ENCODE data around the gene XRCC5.

The XRCC5 gene

DNA sequence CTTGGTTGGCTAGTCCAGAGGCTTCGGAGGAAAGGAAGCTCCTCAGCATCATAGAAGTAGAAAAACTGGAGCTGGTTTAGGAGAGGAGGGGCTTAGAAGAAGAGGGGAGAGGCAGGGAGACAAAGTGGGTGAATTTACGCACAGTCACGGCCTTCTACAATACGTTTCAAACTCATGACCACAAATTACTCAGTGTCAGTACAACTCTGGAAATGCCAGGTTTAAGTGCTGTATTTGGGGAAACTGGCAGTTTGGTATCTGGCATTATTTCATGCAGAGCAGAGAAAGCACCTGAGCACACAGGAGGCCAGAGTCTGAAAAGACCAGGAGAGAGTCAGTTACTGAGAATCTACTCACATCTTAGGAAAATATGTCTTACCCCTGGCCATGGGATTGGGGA, 55.4 kb downstream of the XRCC5 start:
- Mint-ChIP-seq H3K27ac (no peak overlapping the region), H3K4me1 (peaks cover 4% of the 10 kb centered on the region), H3K36me3 (peaks cover 37% of the 10 kb centered on the region), H3K9me3 (no peaks in the 10 kb centered on the region), H3K4me3 (no peak overlapping the region), H3K27me3 (no peaks in the 10 kb centered on the region)
- no peak for ATAC-seq (ENCODE audit: low read depth)
- DNase-seq (ENCODE audit: low spot score in 2 of 2), result no peak

GRCh38 chr2:216165711-216166110, 56.6 kb downstream of the XRCC5 start:
- peaks cover 4% of the 10 kb centered on the region for H3K4me1 Mint-ChIP-seq
- DNase-seq (ENCODE audit: low spot score in 2 of 2) (no peak), ATAC-seq (ENCODE audit: low read depth) (no peak)
- H3K9me3 Mint-ChIP-seq, result no peaks in the 10 kb centered on the region
- no peaks in the 10 kb centered on the region for H3K27me3 Mint-ChIP-seq
- H3K4me3 Mint-ChIP-seq, result no peak overlapping the region
- H3K27ac Mint-ChIP-seq, result peak overlapping the region; percentile 10
- peaks cover 38% of the 10 kb centered on the region for H3K36me3 Mint-ChIP-seq

GRCh38 chr2:216169087-216169486, 59.9 kb downstream of the XRCC5 start:
- H3K27ac Mint-ChIP-seq, result no peak overlapping the region
- H3K4me3 Mint-ChIP-seq, result no peak overlapping the region
- no peaks in the 10 kb centered on the region for H3K27me3 Mint-ChIP-seq
- peaks cover 7% of the 10 kb centered on the region for H3K4me1 Mint-ChIP-seq
- no peaks in the 10 kb centered on the region for H3K9me3 Mint-ChIP-seq
- no peak for DNase-seq (ENCODE audit: low spot score in 2 of 2)
- H3K36me3 Mint-ChIP-seq, result peaks cover 29% of the 10 kb centered on the region
- no peak for ATAC-seq (ENCODE audit: low read depth)

DNA sequence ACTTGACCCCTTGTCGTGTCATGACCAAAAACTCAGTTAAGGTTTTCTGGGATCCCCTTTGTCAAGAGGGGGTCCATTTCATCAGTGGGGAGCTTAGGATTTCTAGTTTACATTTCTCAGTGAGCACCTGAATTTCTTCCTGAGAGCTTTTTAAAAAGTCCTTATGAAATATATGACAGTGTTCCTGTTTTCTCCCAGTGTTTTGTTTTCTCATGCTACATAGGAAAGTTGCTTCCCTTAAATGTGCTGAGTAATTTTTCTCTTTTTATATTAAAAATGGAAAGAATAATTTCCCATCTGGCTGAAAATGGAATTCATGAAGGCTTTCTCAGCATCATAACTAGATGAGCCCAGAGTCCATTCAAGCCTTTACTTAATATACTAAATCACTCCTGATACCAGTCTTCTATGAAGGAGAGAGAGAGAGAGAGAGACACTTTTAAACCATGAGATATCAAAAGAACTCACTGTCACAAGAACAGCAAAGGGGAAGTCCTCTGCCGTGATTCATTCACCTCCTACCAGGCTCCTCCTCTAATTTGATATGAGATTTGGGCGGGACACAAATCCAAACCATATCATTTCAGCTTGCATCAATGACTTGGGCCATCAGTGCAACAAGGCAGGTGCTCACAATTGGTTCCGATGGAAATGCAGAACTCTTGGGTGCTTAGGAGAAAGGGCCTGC, 61.1 kb downstream of the XRCC5 start:
- Mint-ChIP-seq H3K9me3 (peaks cover 1% of the 10 kb centered on the region), H3K36me3 (peaks cover 31% of the 10 kb centered on the region), H3K4me3 (no peak overlapping the region), H3K27me3 (no peaks in the 10 kb centered on the region), H3K4me1 (peaks cover 12% of the 10 kb centered on the region), H3K27ac (peak overlapping the region; percentile 58)
- DNase-seq (ENCODE audit: low spot score in 2 of 2) (no peak), ATAC-seq (ENCODE audit: low read depth) (no peak)

DNA sequence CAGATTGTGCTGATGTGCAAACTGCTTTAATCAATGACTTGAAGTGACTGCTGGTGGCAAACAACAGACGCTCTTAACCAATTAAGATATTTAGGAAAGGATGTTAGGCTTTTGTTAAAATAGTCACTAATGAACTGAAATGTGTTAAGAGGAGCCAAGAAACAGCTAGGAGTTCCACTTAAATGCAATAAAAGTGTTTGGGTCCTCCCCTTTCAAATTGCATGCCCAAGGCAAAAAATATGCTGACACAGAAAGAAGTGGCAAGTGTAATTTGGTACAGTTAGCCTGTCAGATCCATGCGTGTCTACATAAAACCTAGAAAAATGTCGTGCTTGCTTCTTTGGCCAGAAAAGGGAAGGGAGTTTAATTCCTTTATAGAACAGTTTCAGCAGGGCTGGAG, 61.9 kb downstream of the XRCC5 start:
- no peak for ATAC-seq (ENCODE audit: low read depth)
- peaks cover 1% of the 10 kb centered on the region for H3K9me3 Mint-ChIP-seq

GRCh38 chr2:216172493-216172892, 63.3 kb downstream of the XRCC5 start:
- no peak for DNase-seq (ENCODE audit: low spot score in 2 of 2)
- Mint-ChIP-seq H3K36me3 (peaks cover 37% of the 10 kb centered on the region), H3K9me3 (peaks cover 1% of the 10 kb centered on the region), H3K4me1 (peaks cover 15% of the 10 kb centered on the region), H3K27me3 (no peaks in the 10 kb centered on the region), H3K4me3 (no peak overlapping the region), H3K27ac (no peak overlapping the region)
- ATAC-seq (ENCODE audit: low read depth), result no peak

More for the DNA sequence above, 61.9 kb downstream of the XRCC5 start:
- Mint-ChIP-seq H3K4me3 (no peak overlapping the region), H3K27ac (peak overlapping the region; percentile 58), H3K4me1 (peaks cover 13% of the 10 kb centered on the region), H3K27me3 (no peaks in the 10 kb centered on the region), H3K36me3 (peaks cover 37% of the 10 kb centered on the region)
- DNase-seq (ENCODE audit: low spot score in 2 of 2), result no peak

DNA sequence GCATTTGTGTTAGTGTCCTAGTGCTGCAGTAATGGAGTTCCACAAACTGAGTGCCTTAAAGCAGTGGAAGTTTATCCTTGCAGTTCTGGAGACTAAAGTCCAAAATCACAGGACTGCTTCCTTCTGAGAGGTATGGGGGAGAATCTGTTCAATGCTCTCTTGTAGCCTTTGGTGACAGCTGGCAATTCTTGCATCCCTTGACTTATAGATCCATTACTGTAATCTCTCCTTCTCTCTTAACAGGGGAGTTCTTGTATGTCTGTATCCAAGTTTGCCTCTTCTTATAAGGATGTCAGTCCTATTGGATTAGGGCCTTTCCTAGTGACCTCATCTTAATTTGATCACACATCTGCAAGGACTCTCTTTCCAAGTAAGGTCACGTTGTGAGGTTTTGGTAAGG, 69.9 kb downstream of the XRCC5 start:
- no peak for ATAC-seq (ENCODE audit: low read depth)
- Mint-ChIP-seq H3K27ac (peak overlapping the region; percentile 46), H3K4me1 (peaks cover 40% of the 10 kb centered on the region)

GRCh38 chr2:216181351-216181750, 72.2 kb downstream of the XRCC5 start:
- DNase-seq (ENCODE audit: low spot score in 2 of 2) (no peak), ATAC-seq (ENCODE audit: low read depth) (no peak)
- H3K27ac Mint-ChIP-seq, result peak overlapping the region; percentile 35
- H3K27me3 Mint-ChIP-seq, result no peaks in the 10 kb centered on the region
- H3K4me3 Mint-ChIP-seq, result no peak overlapping the region
- H3K36me3 Mint-ChIP-seq, result peaks cover 25% of the 10 kb centered on the region
- peaks cover 47% of the 10 kb centered on the region for H3K4me1 Mint-ChIP-seq
- no peaks in the 10 kb centered on the region for H3K9me3 Mint-ChIP-seq

More for the DNA sequence above, 69.9 kb downstream of the XRCC5 start:
- Mint-ChIP-seq H3K9me3 (peaks cover 1% of the 10 kb centered on the region), H3K36me3 (peaks cover 35% of the 10 kb centered on the region), H3K4me3 (no peak overlapping the region), H3K27me3 (no peaks in the 10 kb centered on the region)
- DNase-seq (ENCODE audit: low spot score in 2 of 2), result no peak

DNA sequence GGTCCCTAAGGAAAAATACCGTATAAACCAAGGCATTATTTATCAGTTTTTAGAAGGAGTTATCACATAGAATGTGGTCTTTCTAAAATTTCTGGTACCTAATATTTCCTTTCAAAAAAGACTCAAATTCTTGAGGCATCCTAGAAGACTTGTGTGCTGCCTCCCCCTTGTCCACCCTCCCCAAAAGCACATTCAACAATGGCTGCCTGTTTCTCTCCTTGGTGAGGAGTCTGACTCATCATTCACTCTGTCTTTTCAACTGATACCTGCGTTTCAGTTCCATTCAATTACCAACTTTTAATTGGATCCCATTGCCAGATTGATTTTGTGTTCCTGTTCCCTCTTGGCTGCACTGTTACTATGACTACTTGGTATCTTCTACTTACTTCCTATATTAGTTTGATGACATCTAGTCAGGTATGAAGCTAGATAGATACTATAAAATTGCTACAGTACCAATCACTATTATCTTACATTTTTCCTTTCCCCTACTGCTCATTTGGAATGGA, 72.9 kb downstream of the XRCC5 start:
- Mint-ChIP-seq H3K4me1 (peaks cover 46% of the 10 kb centered on the region), H3K27ac (peak overlapping the region; percentile 35), H3K9me3 (no peaks in the 10 kb centered on the region), H3K4me3 (no peak overlapping the region), H3K36me3 (peaks cover 24% of the 10 kb centered on the region), H3K27me3 (no peaks in the 10 kb centered on the region)
- peak; percentile 19 for ATAC-seq (ENCODE audit: low read depth)
- no peak for DNase-seq (ENCODE audit: low spot score in 2 of 2)

DNA sequence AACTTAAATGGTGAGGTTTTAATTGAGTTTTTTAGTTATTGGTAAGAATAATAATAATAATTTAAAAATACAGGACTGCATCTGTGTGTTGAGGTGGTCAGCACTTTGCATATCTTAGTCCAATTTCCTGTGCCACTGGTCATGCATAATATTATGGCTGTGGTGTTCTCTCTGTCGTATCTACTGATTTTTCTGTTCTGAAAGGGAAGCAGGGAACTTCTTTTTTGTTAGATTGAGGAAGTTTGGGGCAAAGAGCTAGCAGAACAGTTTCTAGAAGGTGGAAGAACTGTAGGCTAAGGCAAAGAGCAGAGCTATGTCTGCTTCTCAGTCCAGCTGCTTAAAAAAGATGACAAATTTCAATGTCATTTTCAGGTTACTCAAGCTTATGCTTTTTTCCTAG, 74.3 kb downstream of the XRCC5 start:
- Mint-ChIP-seq H3K4me3 (peak overlapping the region; percentile 34), H3K36me3 (peaks cover 29% of the 10 kb centered on the region)
- peak; percentile 86 for ATAC-seq (ENCODE audit: low read depth)

DNA sequence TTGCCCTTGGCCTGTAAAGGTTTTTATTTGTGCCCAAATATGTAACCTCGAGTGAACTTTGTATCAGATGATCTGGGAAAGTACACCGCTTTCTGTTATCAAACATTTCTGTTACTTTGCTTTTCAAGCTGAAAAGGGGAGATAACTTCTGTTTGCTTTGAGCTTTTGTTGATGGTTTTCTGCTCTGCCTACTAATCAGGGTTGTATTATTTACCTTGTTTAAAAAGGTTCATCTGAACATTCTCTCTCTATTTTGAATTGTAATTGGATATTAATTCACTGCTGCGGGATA, 79.4 kb downstream of the XRCC5 start:
- Mint-ChIP-seq H3K27ac (peak overlapping the region; percentile 38), H3K4me3 (no peak overlapping the region), H3K36me3 (peaks cover 27% of the 10 kb centered on the region), H3K27me3 (no peaks in the 10 kb centered on the region), H3K4me1 (peaks cover 33% of the 10 kb centered on the region), H3K9me3 (no peaks in the 10 kb centered on the region)
- ATAC-seq (ENCODE audit: low read depth), result no peak
- no peak for DNase-seq (ENCODE audit: low spot score in 2 of 2)

More for the DNA sequence above, 74.3 kb downstream of the XRCC5 start:
- peaks cover 52% of the 10 kb centered on the region for H3K4me1 Mint-ChIP-seq
- peak in 1 of 2 donors; percentile 10 for DNase-seq (ENCODE audit: low spot score in 2 of 2)
- peak overlapping the region; percentile 89 for H3K27ac Mint-ChIP-seq
- no peaks in the 10 kb centered on the region for H3K27me3 Mint-ChIP-seq
- H3K9me3 Mint-ChIP-seq, result no peaks in the 10 kb centered on the region

GRCh38 chr2:216188956-216189355, 79.8 kb downstream of the XRCC5 start:
- peak overlapping the region; percentile 38 for H3K27ac Mint-ChIP-seq
- H3K27me3 Mint-ChIP-seq, result no peaks in the 10 kb centered on the region
- DNase-seq (ENCODE audit: low spot score in 2 of 2), result no peak
- peaks cover 29% of the 10 kb centered on the region for H3K4me1 Mint-ChIP-seq
- no peaks in the 10 kb centered on the region for H3K9me3 Mint-ChIP-seq
- H3K4me3 Mint-ChIP-seq, result no peak overlapping the region
- H3K36me3 Mint-ChIP-seq, result peaks cover 31% of the 10 kb centered on the region
- no peak for ATAC-seq (ENCODE audit: low read depth)

GRCh38 chr2:216189410-216189809, 80.3 kb downstream of the XRCC5 start:
- H3K36me3 Mint-ChIP-seq, result peaks cover 35% of the 10 kb centered on the region
- H3K27me3 Mint-ChIP-seq, result no peaks in the 10 kb centered on the region
- DNase-seq (ENCODE audit: low spot score in 2 of 2), result no peak
- no peaks in the 10 kb centered on the region for H3K9me3 Mint-ChIP-seq
- H3K4me1 Mint-ChIP-seq, result peaks cover 29% of the 10 kb centered on the region
- no peak overlapping the region for H3K27ac Mint-ChIP-seq
- no peak for ATAC-seq (ENCODE audit: low read depth)
- no peak overlapping the region for H3K4me3 Mint-ChIP-seq

DNA sequence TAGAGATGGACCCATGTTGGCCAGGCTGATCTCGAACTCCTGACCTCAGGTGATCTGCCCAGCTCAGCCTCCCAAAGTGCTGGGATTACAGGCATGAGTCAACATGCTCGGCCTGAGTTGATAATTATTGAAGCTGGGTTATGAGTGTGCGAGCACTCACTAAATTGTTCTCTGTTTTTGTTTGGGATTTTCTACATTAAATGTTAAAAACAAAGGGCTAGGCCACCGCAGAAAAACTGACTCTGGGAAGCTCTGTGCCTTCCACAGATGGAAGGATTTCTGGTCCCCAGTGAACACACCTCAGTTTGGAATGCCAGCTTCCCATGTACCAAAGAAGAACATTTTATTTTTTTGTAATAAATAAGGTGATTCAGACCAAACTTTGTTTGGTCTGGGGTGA, 83.0 kb downstream of the XRCC5 start:
- Mint-ChIP-seq H3K36me3 (peaks cover 46% of the 10 kb centered on the region), H3K27ac (no peak overlapping the region), H3K4me3 (no peak overlapping the region), H3K4me1 (peaks cover 17% of the 10 kb centered on the region), H3K27me3 (no peaks in the 10 kb centered on the region), H3K9me3 (no peaks in the 10 kb centered on the region)
- no peak for DNase-seq (ENCODE audit: low spot score in 2 of 2)
- no peak for ATAC-seq (ENCODE audit: low read depth)

- Mint-ChIP-seq H3K4me1 (peaks cover 12% of the 10 kb centered on the region), H3K27me3 (no peaks in the 10 kb centered on the region), H3K9me3 (no peaks in the 10 kb centered on the region), H3K4me3 (no peak overlapping the region), H3K36me3 (peaks cover 48% of the 10 kb centered on the region), H3K27ac (no peak overlapping the region)
- DNase-seq (ENCODE audit: low spot score in 2 of 2), result no peak
- ATAC-seq (ENCODE audit: low read depth), result no peak
Observed at GRCh38 chr2:216192931-216193330, 83.8 kb downstream of the XRCC5 start.

Data from memory B cell (primary cell).